Measurements from ENCODE around the gene CELF5. TPM values are rescaled to one million over a fixed set of nuclear protein-coding genes. Genes with fewer than 3 reads are reported as not detected.
"Not testable (repeated sequence)": the region's sequence is repeated elsewhere in the genome, so short reads cannot be mapped to it uniquely, and the experiment has no call there.

The CELF5 gene
- total and polyA plus RNA-seq, 7 donors = under 0.01 to 1.1 (median 0.37) TPM; not detected in 1

DNA sequence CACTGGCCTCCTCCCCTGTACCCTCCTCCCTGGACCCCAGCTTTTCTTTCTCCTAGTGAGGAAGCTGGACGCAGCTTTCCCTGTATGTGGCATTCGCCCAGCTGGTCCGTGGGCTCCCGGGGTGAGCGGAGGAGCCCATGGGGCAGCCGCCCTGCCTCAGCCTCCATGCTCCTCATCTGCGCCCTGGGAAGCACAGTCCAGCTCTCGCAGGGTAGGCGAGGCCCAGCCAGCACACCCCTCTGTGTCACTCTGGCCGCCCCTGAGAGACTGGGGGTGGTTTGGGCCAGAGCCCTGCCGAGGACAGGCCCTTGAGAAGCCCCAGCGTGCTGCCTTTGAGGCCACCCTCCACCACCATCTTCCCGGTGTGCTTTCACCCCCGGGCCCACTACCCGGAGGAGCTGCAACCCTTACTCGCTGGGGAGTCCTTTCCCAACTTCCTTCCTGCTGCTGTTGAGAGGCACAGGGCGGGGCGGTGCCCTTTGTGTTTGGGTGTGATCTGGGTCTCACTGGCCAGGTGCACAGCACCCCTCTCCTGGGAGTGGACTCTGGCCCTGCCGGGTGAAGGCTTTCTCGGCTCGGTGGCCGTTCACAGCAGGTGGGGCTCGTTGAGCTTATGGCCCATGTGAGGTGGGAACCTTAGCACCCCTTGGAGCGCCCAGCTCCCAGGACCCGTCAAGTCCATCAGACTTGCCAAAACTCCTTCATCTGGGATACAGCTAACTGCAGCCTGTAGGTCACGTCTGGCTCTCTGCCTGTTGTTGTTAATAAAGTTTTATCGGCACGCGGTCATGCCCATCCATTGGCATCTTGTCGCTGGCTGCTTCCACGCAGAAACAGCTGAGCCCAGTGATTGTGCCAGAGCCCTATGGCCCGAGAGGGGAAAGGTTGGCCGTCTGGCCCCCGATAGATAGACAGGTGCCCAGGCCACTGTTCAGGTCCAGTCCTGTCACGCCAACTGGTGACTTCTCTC is 35.5 kb upstream of the CELF5 start:
- Histone ChIP-seq H3K27me3 (no peaks in the 10 kb centered on the region), H3K36me3 (peaks cover 0 to 14% (median 3%) of the 10 kb centered on the region in 4 donors), H3K9me3 (no peaks in the 10 kb centered on the region), H3K27ac (no peak overlapping the region), H3K4me3 (no peak overlapping the region), H3K4me1 (peaks cover 0 to 34% (median 25%) of the 10 kb centered on the region in 4 donors)
- intact Hi-C loops (cut with DNase I) = no loop called here
- DNase-seq = no peak
- no peak for TF ChIP-seq POLR2AphosphoS5 (IDR thresholded peaks at IDR 0.05)
- no peak for TF ChIP-seq CTCF (IDR thresholded peaks at IDR 0.05)
- TF ChIP-seq EP300 (IDR thresholded peaks at IDR 0.05) = no peak
- TF ChIP-seq POLR2A (IDR thresholded peaks at IDR 0.05) = peak in 1 of 2 donors; percentile 33
- WGBS, 2 donors = 31 to 66% methylated on average over 35 of the region's 35 CpGs

DNA sequence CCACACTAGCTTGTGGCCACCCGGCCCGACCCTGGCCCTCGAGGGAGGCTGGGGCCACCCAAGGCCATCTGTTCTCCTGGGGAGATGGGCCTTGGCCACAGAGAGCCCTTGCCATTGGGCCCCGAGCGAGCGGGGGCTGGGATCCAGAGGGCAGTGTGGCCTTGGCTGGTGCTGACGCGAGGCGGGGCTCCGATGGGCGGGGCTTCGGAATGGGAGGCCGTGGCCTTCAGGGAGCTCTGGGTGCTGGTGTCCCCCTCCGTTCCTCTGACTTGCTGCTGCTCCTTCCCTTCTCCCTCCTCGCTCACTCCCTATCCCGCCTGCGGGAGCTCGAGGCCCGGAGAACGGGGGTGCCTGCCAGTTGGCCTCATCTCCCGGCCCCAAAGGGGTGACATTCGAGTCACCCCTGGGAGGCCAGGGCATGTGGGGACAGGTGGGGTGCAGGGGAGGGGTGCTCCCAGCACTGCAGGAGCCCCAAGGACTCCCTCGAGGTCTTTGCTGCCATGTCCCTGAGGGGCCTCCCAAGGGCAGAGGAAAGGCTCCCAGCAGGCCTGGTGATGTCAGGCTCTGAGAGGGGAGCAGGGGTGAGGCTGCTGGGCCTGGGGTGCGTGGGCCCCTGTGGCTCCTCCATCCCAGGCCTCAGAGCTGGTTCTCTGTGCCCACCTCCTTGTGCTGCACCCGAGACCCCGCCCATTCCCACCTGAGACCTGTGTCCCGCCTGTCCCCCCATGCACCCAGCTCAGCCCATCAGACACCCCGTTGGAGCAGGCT is 34.6 kb upstream of the CELF5 start:
- WGBS, 2 donors = 64 to 88% methylated on average over 28 of the region's 28 CpGs
- TF ChIP-seq EP300 (IDR thresholded peaks at IDR 0.05) (no peak), POLR2A (IDR thresholded peaks at IDR 0.05) (no peak), CTCF (IDR thresholded peaks at IDR 0.05) (no peak), POLR2AphosphoS5 (IDR thresholded peaks at IDR 0.05) (no peak)
- Histone ChIP-seq H3K36me3 (peaks cover 0 to 18% (median 3%) of the 10 kb centered on the region in 4 donors), H3K4me1 (peaks cover 0 to 31% (median 24%) of the 10 kb centered on the region in 4 donors), H3K27ac (no peak overlapping the region), H3K4me3 (no peak overlapping the region), H3K27me3 (no peaks in the 10 kb centered on the region), H3K9me3 (no peaks in the 10 kb centered on the region)
- no peak for DNase-seq
- intact Hi-C loops (cut with DNase I) = no loop called here

DNA sequence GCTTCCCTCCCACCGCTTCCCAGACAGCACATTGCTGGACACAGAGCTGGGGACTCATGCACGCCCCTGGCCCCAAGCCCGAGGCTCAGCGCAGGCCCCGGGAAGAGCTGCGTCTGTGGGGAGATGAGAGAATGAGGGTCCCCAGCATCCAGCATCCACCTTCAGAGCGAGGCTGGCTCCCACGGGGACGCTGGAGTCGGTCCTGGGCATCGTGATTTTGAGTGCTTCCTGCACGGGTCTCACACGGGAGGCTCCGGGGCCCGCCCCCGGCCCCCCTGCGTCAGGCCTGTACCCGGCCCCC is 34.0 kb upstream of the CELF5 start:
- 92 to 95% methylated on average over 18 of the region's 18 CpGs for WGBS, 2 donors
- Histone ChIP-seq H3K4me3 (no peak overlapping the region), H3K9me3 (no peaks in the 10 kb centered on the region), H3K27ac (no peak overlapping the region), H3K27me3 (no peaks in the 10 kb centered on the region), H3K36me3 (peaks cover 0 to 18% (median 3%) of the 10 kb centered on the region in 4 donors), H3K4me1 (peaks cover 0 to 30% (median 23%) of the 10 kb centered on the region in 4 donors)
- intact Hi-C loops (cut with DNase I) = no loop called here
- DNase-seq = no peak
- TF ChIP-seq POLR2AphosphoS5 (IDR thresholded peaks at IDR 0.05) (no peak), CTCF (IDR thresholded peaks at IDR 0.05) (no peak), POLR2A (IDR thresholded peaks at IDR 0.05) (no peak)

GRCh38 chr19:3190921-3191805 is 33.3 kb upstream of the CELF5 start:
- intact Hi-C loops (cut with DNase I) = no loop called here
- DNase-seq = no peak
- Histone ChIP-seq H3K27me3 (no peaks in the 10 kb centered on the region), H3K27ac (no peak overlapping the region), H3K4me1 (peaks cover 0 to 27% (median 23%) of the 10 kb centered on the region in 4 donors), H3K36me3 (peaks cover 0 to 20% (median 3%) of the 10 kb centered on the region in 4 donors), H3K4me3 (no peak overlapping the region), H3K9me3 (no peaks in the 10 kb centered on the region)
- 93% methylated on average over 46 of the region's 46 CpGs for WGBS, 2 donors
- TF ChIP-seq POLR2AphosphoS5 (IDR thresholded peaks at IDR 0.05) = no peak

GRCh38 chr19:3191806-3192104 is 32.7 kb upstream of the CELF5 start:
- H3K4me1 ChIP-seq = peaks cover 0 to 21% (median 17%) of the 10 kb centered on the region in 4 donors
- 90 to 95% methylated on average over 12 of the region's 12 CpGs for WGBS, 2 donors
- peaks cover 0 to 25% (median 3%) of the 10 kb centered on the region in 4 donors for H3K36me3 ChIP-seq
- intact Hi-C loops (cut with DNase I); H3K9me3 ChIP-seq; DNase-seq; H3K4me3 ChIP-seq; H3K27ac ChIP-seq; H3K27me3 ChIP-seq: not testable (repeated sequence)

Measured in sigmoid colon (tissue), 7 donors.